GM20000 (cell line): ENCODE data around the gene RBM42.
"Not testable (repeated sequence)": the region's sequence is repeated elsewhere in the genome, so short reads cannot be mapped to it uniquely, and the experiment has no call there.

ENCODE experiments used
- DNase-seq: peaks from one replicate; pipeline ENCODE4 v3.0.0; 2012; ENCODE audit warnings: low spot score
- TF ChIP-seq, protein P1 (sequence below): IDR thresholded peaks from 2 replicates; pipeline ENCODE4 v1.5.1; 2012; ENCODE audit warnings: mild to moderate bottlenecking, control low read depth; ENCODE audit errors: extremely low read depth, missing control alignments

The RBM42 gene

DNA sequence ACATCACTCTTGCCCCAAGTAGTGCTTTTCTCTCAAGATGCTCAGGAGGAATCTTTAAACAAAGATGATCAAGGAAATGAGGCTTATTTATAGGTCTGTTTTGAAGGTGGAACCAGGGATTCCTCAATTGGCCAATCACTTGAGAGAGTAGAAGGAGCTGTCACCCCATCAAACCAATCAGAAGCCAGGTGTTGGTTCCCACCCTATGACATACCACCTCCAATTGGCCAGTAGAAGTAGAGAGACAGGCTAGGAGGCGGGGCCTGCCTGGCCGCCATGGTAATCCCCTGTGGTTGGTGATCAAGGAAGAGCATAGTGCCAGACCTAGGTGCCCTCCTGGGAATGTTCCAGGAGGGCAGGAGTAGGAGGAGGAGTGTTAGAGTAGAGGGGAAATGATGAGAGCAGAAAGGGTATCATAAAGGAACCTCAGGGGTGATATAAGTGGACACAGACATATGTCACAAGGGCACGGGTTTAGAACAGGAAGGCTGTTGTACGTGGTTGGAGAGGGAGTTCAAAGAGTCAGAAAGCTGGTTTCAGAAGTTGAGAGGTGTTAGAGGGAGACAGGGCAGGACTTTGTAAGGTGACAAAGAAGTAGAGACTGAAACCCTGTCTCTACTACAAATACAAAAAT is 32.4 kb upstream of the RBM42 start:
- peak; percentile 75 for DNase-seq

DNA sequence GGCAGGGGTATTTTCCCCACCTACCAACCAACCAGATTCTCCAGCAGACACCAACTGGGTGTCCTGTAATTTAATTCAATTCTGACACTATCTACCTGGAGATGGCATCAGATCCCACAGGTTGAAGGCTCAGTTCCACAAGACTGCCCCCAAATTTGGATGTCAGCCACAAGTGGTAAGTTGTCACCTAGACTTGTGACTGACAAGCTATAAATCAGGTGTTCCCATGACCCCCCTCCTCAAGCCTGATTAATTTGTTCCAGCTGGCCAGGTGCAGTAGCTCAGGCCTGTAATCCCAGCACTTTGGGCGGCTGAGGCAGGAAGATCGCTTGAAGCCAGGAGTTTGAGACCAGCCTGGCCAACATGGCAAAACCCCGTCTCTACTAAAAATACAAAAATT is 26.9 kb upstream of the RBM42 start:
- TF ChIP-seq, protein P1, sequence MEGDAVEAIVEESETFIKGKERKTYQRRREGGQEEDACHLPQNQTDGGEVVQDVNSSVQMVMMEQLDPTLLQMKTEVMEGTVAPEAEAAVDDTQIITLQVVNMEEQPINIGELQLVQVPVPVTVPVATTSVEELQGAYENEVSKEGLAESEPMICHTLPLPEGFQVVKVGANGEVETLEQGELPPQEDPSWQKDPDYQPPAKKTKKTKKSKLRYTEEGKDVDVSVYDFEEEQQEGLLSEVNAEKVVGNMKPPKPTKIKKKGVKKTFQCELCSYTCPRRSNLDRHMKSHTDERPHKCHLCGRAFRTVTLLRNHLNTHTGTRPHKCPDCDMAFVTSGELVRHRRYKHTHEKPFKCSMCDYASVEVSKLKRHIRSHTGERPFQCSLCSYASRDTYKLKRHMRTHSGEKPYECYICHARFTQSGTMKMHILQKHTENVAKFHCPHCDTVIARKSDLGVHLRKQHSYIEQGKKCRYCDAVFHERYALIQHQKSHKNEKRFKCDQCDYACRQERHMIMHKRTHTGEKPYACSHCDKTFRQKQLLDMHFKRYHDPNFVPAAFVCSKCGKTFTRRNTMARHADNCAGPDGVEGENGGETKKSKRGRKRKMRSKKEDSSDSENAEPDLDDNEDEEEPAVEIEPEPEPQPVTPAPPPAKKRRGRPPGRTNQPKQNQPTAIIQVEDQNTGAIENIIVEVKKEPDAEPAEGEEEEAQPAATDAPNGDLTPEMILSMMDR: no peak
- no peak for DNase-seq

More for the DNA sequence above, 32.4 kb upstream of the RBM42 start:
- TF ChIP-seq, protein P1: no peak

DNA sequence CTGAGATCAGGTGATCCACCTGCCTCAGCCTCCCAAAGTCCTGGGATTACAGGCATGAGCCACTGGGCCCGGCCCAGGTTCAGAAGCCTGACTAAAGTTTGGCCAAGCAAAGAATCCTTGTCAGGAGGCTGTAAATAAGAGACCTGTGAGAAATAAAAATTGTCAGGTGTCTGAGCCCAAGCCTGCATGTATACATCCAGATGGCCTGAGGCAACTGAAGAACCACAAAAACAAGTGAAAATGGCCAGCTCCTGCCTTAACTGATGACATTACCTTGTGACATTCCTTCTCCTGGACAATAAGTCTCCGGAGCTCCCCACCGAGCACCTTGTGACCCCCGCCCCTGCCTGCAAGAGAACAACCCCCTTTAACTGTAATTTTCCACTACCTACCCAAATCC is 24.4 kb upstream of the RBM42 start:
- DNase-seq: not testable (repeated sequence)

DNA sequence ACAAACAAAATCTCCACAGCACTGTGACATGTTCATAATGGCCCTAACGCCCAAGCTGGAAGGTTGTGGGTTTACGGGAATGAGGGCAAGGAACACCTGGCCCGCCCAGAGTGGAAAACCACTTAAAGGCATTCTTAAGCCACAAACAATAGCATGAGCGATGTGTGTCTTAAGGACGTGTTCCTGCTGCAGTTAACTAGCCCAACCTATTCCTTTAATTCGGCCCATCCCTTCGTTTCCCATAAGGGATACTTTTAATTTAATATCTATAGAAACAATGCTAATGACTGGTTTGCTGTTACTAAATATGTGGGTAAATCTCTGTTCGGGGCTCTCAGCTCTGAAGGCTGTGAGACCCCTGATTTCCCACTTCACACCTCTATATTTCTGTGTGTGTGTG is 21.7 kb upstream of the RBM42 start:
- not testable (repeated sequence) for DNase-seq

DNA sequence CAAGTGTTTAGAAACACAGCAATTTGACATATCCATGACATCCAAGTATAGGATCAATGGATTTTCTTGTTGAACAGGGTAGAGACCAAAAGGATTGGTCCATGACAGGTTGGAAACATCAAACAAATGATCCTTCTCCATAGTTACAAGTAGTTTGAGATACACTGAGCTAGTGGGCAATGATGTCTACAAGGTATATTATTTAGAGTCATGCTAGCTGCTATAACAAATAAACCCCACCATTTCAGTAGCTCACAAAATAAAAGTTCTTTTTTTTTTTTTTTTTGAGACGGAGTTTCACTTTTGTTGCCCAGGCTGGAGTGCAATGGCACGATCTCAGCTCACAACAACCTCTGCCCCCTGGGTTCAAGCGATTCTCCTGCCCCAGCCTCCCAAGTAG is 21.2 kb upstream of the RBM42 start:
- no peak for DNase-seq
- TF ChIP-seq, protein P1: no peak

DNA sequence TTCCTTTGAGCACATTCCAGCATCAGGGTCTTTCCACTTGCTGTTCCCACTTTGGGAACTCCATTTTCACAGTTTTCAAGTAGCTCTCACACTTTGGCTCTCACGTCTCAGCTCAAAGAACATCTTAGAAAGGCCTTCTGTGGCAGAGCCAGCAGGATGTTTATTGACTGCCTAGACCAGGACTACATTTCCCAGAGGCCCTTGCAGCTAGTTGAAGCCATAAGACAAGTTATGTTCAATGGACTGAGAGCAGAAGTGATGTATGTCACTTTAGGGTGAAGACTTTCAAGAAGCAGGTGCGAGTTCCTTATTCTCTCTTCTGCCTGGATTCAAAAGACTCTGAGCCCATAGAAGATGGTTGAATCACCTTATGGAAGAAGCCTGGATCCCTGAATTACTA is 20.6 kb upstream of the RBM42 start:
- TF ChIP-seq, protein P1: no peak
- DNase-seq: no peak

DNA sequence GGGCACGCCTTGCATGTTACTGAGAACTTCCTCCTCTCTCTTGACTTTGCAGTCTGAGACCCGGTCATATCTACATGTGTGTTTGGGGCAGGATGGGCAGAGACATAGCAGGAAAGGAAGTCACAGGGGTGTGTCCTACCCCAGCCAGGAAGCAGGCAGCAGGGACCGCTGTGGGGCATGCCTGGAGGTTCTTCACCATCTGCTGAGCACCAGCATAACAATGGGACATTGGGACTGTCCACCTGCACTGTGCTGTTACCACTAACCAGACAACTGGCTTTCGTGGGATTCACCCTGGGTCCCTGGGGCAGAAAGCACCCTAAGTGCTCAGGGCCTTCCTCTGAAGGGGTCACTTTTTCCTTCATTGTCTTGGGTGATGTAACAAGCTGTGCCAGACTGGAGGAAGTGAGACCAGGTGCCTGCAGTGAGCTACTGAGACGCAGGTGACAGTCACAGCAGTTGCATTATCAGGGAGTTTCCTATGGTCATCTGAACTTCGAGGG is 18.9 kb upstream of the RBM42 start:
- TF ChIP-seq, protein P1: no peak
- DNase-seq: peak; percentile 63

DNA sequence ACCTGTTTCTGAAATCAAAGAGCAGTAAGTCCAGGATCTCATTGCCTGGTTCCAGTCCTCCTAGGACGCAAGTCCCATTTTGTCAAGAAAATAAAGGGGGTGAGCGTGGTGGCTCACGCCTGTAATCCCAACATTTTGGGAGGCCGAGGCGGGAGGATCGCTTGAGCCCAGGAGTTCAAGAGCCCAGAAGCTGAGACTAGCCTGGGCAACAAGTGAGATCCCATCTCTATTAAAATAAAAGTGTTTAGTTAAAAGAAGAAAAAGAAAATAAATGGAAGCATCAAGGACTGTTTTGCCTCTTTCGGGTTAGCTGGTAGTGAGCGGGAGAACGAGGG is 16.6 kb upstream of the RBM42 start:
- DNase-seq: no peak
- TF ChIP-seq, protein P1: no peak
